ENCODE measurements around the gene AP3B1.

AP3B1 gene

GRCh38 chr5:78243091-78243490, 51.4 kb downstream of the AP3B1 start:
- H3K36me3 ChIP-seq (ENCODE audit: control insufficient read depth, insufficient read depth, low read length), result no peaks in the 10 kb centered on the region; the same call in 1 of the 2 replicates
- H3K27me3 ChIP-seq (replicated peaks; ENCODE audit: control insufficient read depth, insufficient read depth, low read length), result no peaks in the 10 kb centered on the region
- no peak for TF ChIP-seq CTCF (IDR thresholded peaks at IDR 0.05; ENCODE audit: insufficient read depth, low read length, poor library complexity, severe bottlenecking)
- no peak overlapping the region for H3K4me3 ChIP-seq (replicated peaks; ENCODE audit: low read depth, low read length)
- no peak for DNase-seq (ENCODE audit: extremely low read depth, insufficient read length)

- H3K36me3 ChIP-seq (ENCODE audit: control insufficient read depth, insufficient read depth, low read length), result no peaks in the 10 kb centered on the region; the same call in 1 of the 2 replicates
- no peak for TF ChIP-seq CTCF (IDR thresholded peaks at IDR 0.05; ENCODE audit: insufficient read depth, low read length, poor library complexity, severe bottlenecking)
- no peaks in the 10 kb centered on the region for H3K27me3 ChIP-seq (replicated peaks; ENCODE audit: control insufficient read depth, insufficient read depth, low read length)
These were observed 52.5 kb downstream of the AP3B1 start for GRCh38 chr5:78242001-78242400.

GRCh38 chr5:78237911-78238310, 56.6 kb downstream of the AP3B1 start:
- no peak for TF ChIP-seq CTCF (IDR thresholded peaks at IDR 0.05; ENCODE audit: insufficient read depth, low read length, poor library complexity, severe bottlenecking)
- H3K36me3 ChIP-seq (ENCODE audit: control insufficient read depth, insufficient read depth, low read length), result no peaks in the 10 kb centered on the region; the same call in 1 of the 2 replicates
- no peaks in the 10 kb centered on the region for H3K27me3 ChIP-seq (replicated peaks; ENCODE audit: control insufficient read depth, insufficient read depth, low read length)
- DNase-seq (ENCODE audit: extremely low read depth, insufficient read length), result no peak
- no peak overlapping the region for H3K4me3 ChIP-seq (replicated peaks; ENCODE audit: low read depth, low read length)

More at GRCh38 chr5:78242001-78242400, 52.5 kb downstream of the AP3B1 start:
- H3K4me3 ChIP-seq (replicated peaks; ENCODE audit: low read depth, low read length), result no peak overlapping the region
- DNase-seq (ENCODE audit: extremely low read depth, insufficient read length), result no peak

GRCh38 chr5:78236046-78236445, 58.5 kb downstream of the AP3B1 start:
- Histone ChIP-seq H3K36me3 (ENCODE audit: control insufficient read depth, insufficient read depth, low read length) (no peaks in the 10 kb centered on the region; the same call in 1 of the 2 replicates), H3K4me3 (replicated peaks; ENCODE audit: low read depth, low read length) (no peak overlapping the region), H3K27me3 (replicated peaks; ENCODE audit: control insufficient read depth, insufficient read depth, low read length) (no peaks in the 10 kb centered on the region)
- DNase-seq (ENCODE audit: extremely low read depth, insufficient read length), result no peak
- no peak for TF ChIP-seq CTCF (IDR thresholded peaks at IDR 0.05; ENCODE audit: insufficient read depth, low read length, poor library complexity, severe bottlenecking)

GRCh38 chr5:78235289-78235688, 59.2 kb downstream of the AP3B1 start:
- no peak overlapping the region for H3K4me3 ChIP-seq (replicated peaks; ENCODE audit: low read depth, low read length)
- H3K36me3 ChIP-seq (ENCODE audit: control insufficient read depth, insufficient read depth, low read length), result no peaks in the 10 kb centered on the region; the same call in 1 of the 2 replicates
- DNase-seq (ENCODE audit: extremely low read depth, insufficient read length), result no peak
- TF ChIP-seq CTCF (IDR thresholded peaks at IDR 0.05; ENCODE audit: insufficient read depth, low read length, poor library complexity, severe bottlenecking), result no peak
- H3K27me3 ChIP-seq (replicated peaks; ENCODE audit: control insufficient read depth, insufficient read depth, low read length), result no peaks in the 10 kb centered on the region

- no peak for TF ChIP-seq CTCF (IDR thresholded peaks at IDR 0.05; ENCODE audit: insufficient read depth, low read length, poor library complexity, severe bottlenecking)
- no peak for DNase-seq (ENCODE audit: extremely low read depth, insufficient read length)
- Histone ChIP-seq H3K27me3 (replicated peaks; ENCODE audit: control insufficient read depth, insufficient read depth, low read length) (no peaks in the 10 kb centered on the region), H3K36me3 (ENCODE audit: control insufficient read depth, insufficient read depth, low read length) (no peaks in the 10 kb centered on the region; the same call in 1 of the 2 replicates), H3K4me3 (replicated peaks; ENCODE audit: low read depth, low read length) (no peak overlapping the region)
These were observed 59.7 kb downstream of the AP3B1 start for GRCh38 chr5:78234804-78235203.

Measured in GM06990 (cell line).